ENCODE results near the gene UNC5B. TPM values are rescaled to one million over a fixed set of nuclear protein-coding genes. Genes with fewer than 3 reads are reported as not detected.

The UNC5B gene
- total RNA-seq, 1 experiment from 2014 or later, result 49.6 TPM

DNA sequence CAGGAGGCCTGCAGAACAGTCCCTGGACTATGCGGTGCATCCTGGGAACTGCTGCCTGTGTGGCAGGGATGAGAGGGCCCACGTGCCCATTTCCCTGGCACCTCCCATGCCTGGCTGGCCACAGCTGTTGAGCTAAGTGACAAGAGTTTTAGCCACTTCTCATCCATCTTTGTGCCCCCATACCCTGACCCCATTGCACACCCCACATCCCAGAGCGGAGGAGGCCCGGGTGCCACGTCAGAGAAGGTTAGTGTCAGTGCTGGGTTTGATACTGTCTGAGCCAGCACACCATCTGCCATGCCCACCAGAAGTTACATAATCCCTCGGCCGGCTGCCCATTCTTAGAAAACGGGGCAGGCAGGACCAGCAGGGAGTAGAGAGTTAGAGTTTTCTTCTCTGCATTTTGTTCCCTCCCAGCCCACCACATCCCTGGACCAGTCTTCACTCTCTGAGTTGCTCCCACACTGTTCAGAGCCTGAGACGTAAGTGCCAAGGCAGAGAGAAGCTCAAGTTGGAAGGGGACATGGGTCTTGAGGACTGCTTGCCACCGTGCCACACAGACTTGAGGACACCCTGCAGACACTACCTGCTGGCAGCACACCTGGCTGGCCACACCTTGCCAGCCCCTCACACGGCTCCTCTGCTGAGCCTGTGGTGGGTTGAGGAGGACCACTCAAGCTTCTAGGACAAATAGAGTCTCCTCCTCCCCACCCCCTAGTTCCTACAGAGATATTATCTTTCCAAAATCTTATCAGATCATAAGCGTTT is 13.1 kb downstream of the UNC5B start:
- ChIA-PET CTCF (no interaction called here), POLR2A (no interaction called here)
- H3K27ac Mint-ChIP-seq, result no peak overlapping the region
- no peak overlapping the region for H3K4me3 Mint-ChIP-seq
- TF ChIP-seq MYBL2 (CRISPR knock-in tag; IDR thresholded peaks at IDR 0.05), result no peak
- no peak for TF ChIP-seq JAZF1 (CRISPR knock-in tag; IDR thresholded peaks at IDR 0.05)
- TF ChIP-seq CREM (CRISPR knock-in tag; IDR thresholded peaks at IDR 0.05), result no peak
- no peak for TF ChIP-seq ZNF263 (CRISPR knock-in tag; IDR thresholded peaks at IDR 0.05; ENCODE audit: low read depth)
- TF ChIP-seq, protein P1, sequence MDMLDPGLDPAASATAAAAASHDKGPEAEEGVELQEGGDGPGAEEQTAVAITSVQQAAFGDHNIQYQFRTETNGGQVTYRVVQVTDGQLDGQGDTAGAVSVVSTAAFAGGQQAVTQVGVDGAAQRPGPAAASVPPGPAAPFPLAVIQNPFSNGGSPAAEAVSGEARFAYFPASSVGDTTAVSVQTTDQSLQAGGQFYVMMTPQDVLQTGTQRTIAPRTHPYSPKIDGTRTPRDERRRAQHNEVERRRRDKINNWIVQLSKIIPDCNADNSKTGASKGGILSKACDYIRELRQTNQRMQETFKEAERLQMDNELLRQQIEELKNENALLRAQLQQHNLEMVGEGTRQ (CRISPR knock-in tag; IDR thresholded peaks at IDR 0.05), result no peak
- no peak for TF ChIP-seq ZNF396 (CRISPR knock-in tag; IDR thresholded peaks at IDR 0.05; ENCODE audit: borderline replicate concordance)
- TF ChIP-seq ZBTB21 (CRISPR knock-in tag; IDR thresholded peaks at IDR 0.05; ENCODE audit: borderline replicate concordance), result no peak
- no peak for TF ChIP-seq ATF1 (CRISPR knock-in tag; IDR thresholded peaks at IDR 0.05)
- TF ChIP-seq TP53 (CRISPR knock-in tag; IDR thresholded peaks at IDR 0.05), result no peak
- no peak for TF ChIP-seq TCF7 (CRISPR knock-in tag; IDR thresholded peaks at IDR 0.05; ENCODE audit: low read depth)
- H3K27me3 Mint-ChIP-seq (ENCODE audit: low read depth), result no peaks in the 10 kb centered on the region
- H3K9me3 Mint-ChIP-seq, result no peaks in the 10 kb centered on the region
- H3K36me3 Mint-ChIP-seq, result 0 out of 2 replicates have a peak, but pooled peaks cover 3% of the 10 kb centered on the region
- peaks cover 50% of the 10 kb centered on the region for H3K4me1 Mint-ChIP-seq
- ATAC-seq (no peak), DNase-seq (ENCODE audit: low spot score) (no peak)

- CTCF ChIA-PET, result interaction anchor here (0.6 to 2.2 kb wide), 11 partner anchors 9 to 56 kb away, joined by 3 to 11 read pairs (median 3); no protein-coding TSS in a partner anchor
- peak; percentile 46 for ATAC-seq
- TF ChIP-seq ZNF281 (CRISPR knock-in tag; IDR thresholded peaks at IDR 0.05), result no peak
- no peak for TF ChIP-seq GTF2I (CRISPR knock-in tag; conservative IDR thresholded peaks at IDR 0.05)
- no peak for TF ChIP-seq NR1H2 (CRISPR knock-in tag; IDR thresholded peaks at IDR 0.05)
- no peak for TF ChIP-seq SP1 (CRISPR knock-in tag; conservative IDR thresholded peaks at IDR 0.05)
- TF ChIP-seq MLX (CRISPR knock-in tag; IDR thresholded peaks at IDR 0.05), result no peak
- TF ChIP-seq NR2C2 (CRISPR knock-in tag; IDR thresholded peaks at IDR 0.05), result no peak
- TF ChIP-seq, protein P2, sequence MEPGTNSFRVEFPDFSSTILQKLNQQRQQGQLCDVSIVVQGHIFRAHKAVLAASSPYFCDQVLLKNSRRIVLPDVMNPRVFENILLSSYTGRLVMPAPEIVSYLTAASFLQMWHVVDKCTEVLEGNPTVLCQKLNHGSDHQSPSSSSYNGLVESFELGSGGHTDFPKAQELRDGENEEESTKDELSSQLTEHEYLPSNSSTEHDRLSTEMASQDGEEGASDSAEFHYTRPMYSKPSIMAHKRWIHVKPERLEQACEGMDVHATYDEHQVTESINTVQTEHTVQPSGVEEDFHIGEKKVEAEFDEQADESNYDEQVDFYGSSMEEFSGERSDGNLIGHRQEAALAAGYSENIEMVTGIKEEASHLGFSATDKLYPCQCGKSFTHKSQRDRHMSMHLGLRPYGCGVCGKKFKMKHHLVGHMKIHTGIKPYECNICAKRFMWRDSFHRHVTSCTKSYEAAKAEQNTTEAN (CRISPR knock-in tag; IDR thresholded peaks at IDR 0.05), result no peak
- TF ChIP-seq GRHL2 (CRISPR knock-in tag; IDR thresholded peaks at IDR 0.05; ENCODE audit: insufficient replicate concordance, severe bottlenecking), result no peak
- TF ChIP-seq MAX (CRISPR knock-in tag; IDR thresholded peaks at IDR 0.05), result no peak
- no peak for DNase-seq (ENCODE audit: low spot score)
- H3K4me3 Mint-ChIP-seq, result no peak overlapping the region
- peaks cover 46% of the 10 kb centered on the region for H3K4me1 Mint-ChIP-seq
- no peak overlapping the region for H3K27ac Mint-ChIP-seq
- H3K36me3 Mint-ChIP-seq, result 0 out of 2 replicates have a peak, but pooled peaks cover 3% of the 10 kb centered on the region
- no peaks in the 10 kb centered on the region for H3K27me3 Mint-ChIP-seq (ENCODE audit: low read depth)
- POLR2A ChIA-PET, result interaction anchor here (1.1 kb wide), 1 partner anchor 13 kb away, joined by 3 read pairs; no protein-coding TSS in a partner anchor
- no peaks in the 10 kb centered on the region for H3K9me3 Mint-ChIP-seq
Measured at GRCh38 chr10:71228875-71229675, 16.7 kb downstream of the UNC5B start.

All from WTC11 (cell line).